Activated T-cell treated with anti-CD3 and anti-CD28 coated beads for 48 hours (primary cell): ENCODE data around the gene GPSM1.
A peak's percentile ranks its signal among the peaks of the same experiment; 100 is the strongest.

Source experiments
- DNase-seq: peaks from one replicate; pipeline ENCODE4 v3.0.0-alpha.2; 2020; ENCODE audit warnings: low read depth

Gene GPSM1, protein sequence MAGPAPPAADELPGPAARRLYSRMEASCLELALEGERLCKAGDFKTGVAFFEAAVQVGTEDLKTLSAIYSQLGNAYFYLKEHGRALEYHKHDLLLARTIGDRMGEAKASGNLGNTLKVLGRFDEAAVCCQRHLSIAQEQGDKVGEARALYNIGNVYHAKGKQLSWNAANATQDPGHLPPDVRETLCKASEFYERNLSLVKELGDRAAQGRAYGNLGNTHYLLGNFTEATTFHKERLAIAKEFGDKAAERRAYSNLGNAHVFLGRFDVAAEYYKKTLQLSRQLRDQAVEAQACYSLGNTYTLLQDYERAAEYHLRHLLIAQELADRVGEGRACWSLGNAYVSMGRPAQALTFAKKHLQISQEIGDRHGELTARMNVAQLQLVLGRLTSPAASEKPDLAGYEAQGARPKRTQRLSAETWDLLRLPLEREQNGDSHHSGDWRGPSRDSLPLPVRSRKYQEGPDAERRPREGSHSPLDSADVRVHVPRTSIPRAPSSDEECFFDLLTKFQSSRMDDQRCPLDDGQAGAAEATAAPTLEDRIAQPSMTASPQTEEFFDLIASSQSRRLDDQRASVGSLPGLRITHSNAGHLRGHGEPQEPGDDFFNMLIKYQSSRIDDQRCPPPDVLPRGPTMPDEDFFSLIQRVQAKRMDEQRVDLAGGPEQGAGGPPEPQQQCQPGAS

DNA sequence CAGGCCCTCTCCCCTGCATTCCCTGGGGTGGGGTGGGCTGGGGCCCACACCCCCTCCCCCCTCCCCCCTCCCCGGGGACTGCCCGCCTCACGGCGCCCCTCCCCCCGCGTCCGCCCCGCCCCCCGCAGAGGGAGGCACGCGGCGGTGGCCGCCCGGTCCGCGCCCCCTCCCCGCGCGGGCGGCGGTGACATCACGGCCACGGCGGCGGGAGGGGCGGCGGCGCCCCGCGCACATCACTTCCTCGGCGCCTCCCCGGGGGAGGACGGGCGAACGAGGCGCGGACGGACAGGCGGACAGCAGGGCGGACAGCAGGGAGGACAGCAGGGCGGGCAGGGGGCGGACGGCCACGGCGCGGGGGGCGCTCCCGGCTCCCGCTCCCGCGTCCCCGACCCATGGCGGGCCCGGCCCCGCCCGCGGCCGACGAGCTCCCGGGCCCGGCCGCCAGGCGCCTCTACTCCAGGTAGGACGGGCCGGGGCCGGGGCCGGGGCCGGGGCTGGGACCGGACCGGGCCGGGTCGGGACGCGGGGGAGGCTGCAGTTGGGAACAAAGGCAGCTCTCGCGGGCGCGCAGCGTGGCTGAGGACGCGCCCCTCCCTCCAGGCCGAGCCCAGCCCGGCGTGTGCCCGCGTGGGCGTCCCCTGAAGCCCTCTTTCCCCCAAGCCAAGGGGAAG is at the start of gene GPSM1:
TSS of gene GPSM1 (plus strand) at position 236 of the 671 bp plus-strand sequence. CDS start at position 393, 157 bp downstream.
- DNase-seq = no peak

- no peak for DNase-seq
Observed at GRCh38 chr9:136277746-136278145, 49.6 kb upstream of the GPSM1 start.

DNA sequence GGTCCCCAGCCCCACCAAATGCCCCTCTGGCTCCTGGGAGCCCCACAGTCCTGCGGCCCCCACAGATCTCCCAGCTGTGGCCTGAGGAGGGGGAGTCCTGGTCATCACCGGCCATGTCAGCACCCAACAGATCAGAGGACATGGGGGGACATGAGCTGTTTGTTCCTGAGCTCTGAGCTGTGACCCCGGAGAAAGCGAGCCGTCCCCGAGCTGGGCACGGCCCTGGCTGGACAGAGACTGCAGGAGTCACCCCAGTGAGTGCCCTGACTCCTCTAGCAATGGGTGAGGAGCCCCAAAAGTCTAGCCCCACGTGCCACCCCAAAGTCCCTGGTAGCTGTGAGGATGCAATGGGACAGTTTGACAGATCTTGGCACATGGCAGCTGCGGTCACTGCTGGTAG is 49.1 kb upstream of the GPSM1 start:
- DNase-seq = no peak

GRCh38 chr9:136278894-136279293 is 48.4 kb upstream of the GPSM1 start:
- DNase-seq = no peak

- no peak for DNase-seq
Observed at GRCh38 chr9:136279471-136279870, 47.9 kb upstream of the GPSM1 start.

GRCh38 chr9:136280535-136281315 is 46.6 kb upstream of the GPSM1 start:
- DNase-seq = no peak

- no peak for DNase-seq
Observed at GRCh38 chr9:136281421-136282271, 45.7 kb upstream of the GPSM1 start.

DNA sequence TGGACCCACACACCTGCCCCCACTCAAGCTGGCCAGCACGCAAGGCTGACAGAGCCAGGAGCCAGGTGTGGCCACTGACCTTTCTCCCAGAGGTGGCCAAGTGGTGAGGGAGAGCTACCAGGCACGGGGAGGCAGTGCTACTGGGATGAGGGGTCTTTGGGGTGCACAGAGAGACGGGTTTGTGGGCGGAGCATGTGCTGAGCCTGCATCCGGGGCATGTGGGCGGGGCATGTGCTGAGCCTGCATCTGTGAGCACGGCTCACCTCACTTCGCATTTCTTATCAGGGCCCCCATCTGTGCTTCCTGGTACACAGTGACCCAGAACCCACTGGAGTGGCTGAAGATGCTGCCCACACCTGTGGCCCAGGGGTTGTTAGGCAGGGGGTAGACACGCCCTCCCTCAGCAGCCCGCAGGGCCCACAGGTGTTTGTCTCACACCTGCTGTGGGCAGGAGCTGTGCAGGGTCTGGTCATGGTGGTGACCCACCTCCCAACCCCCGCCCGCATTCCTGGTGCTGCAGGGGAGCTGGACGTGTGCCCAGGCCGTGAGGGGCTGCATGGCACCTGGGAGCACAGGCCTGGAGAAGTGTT is 45.0 kb upstream of the GPSM1 start:
- no peak for DNase-seq

GRCh38 chr9:136283291-136284235 is 43.8 kb upstream of the GPSM1 start:
- peak; percentile 69 for DNase-seq

DNA sequence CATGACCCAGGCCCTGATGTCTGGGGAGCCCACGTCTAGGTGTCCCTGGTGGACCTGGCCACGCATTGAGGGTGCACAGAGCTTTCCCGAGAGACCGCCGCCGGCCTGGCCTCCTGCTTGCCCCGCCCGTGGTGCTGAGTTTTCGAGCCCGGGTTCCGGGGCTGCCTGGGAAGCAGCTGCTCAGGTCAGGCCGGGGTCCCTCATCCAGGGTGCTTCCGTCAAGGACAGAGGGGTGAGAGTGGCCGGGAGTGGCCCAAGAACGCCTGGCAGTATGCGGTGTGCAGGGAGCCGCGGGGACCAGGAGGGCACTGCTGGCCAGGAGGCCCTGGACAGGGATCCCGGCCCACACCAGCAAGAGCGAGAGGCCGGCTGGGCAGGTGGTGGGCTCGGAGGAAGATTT is 43.0 kb upstream of the GPSM1 start:
- no peak for DNase-seq

DNA sequence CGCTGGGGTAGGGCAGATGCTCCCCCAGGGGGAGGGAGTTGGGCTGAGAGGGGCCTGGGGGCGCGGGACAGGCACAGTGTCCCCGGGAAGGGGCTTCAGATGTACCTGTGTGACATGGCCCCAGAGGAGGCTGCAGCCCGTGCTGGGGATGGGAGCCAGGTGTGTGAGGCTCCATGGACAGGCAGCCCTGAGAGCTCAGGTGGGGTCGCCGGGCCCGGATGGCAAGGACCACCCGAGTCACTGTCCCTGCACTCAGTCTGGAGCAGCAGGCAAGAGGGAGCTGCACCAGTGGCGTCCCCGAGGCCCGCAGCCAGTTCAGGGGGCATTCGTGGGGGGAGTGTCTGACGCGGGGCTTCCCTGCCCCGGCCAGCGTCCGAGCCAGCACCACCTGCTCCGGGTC is 42.4 kb upstream of the GPSM1 start:
- DNase-seq = no peak

DNA sequence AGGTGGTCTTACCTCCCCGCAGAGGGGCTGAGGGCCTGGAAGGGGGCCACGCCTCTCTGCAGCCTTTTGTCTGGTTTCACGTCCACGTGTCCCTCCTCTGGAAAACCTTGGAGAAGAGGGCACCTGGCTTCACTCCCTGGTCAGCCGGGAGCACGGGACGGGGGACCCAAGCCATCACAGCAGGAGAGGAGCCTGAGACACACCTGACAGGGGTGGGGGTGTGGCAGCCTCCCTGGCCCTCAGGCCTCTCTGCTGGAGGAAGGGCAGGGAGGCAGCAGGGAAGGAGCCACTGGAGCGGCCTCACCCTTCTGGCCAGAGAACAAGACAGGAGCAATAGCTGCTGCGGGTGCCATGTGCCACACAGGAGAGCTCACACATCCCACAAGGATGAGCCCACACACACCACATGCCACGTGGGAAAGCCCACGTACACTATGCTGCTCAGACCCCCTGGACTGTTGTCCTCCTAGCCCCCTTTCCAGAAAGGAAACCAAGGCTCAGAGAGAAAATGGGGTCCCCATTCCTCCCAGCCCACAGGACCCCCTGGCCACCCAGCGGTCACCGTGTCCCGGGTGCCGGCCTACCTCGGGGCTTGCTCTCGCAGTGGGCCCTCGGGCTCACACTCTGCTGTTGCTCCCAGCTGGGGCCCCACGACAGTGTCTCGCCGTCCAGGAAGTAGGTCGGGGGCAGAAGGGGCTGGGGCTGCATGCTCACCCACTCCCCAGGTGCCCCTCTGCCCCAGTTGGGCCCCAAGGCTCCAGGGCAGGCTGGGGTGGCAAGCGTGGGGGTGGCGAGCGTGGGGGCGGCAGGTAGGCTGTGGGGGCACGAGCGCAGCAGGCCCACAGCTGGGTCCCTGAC is 41.6 kb upstream of the GPSM1 start:
- no peak for DNase-seq

GRCh38 chr9:136286359-136286986 is 40.9 kb upstream of the GPSM1 start:
- no peak for DNase-seq

- DNase-seq = no peak
Observed at GRCh38 chr9:136286987-136287379, 40.4 kb upstream of the GPSM1 start.

GRCh38 chr9:136287960-136288753 is 39.2 kb upstream of the GPSM1 start:
- DNase-seq = no peak

- DNase-seq = no peak
Observed at GRCh38 chr9:136289651-136290507, 37.5 kb upstream of the GPSM1 start.
